C4-2B (cell line): ENCODE data around the gene TMEM86B.
"Not testable (repeated sequence)": the region's sequence is repeated elsewhere in the genome, so short reads cannot be mapped to it uniquely, and the experiment has no call there.

Experiments
- H3K27ac ChIP-seq: fragments of 450-650 bp; 2 replicates; pipeline ENCODE4 v1.5.1; 2017
- ZFX ChIP-seq: fragments of 450-650 bp; IDR thresholded peaks from 2 replicates; pipeline ENCODE4 v1.6.1; 2017
- TF ChIP-seq, protein P1 (sequence below): fragments of 450-650 bp; conservative IDR thresholded peaks from 2 replicates; pipeline ENCODE4 v1.5.1; 2017; ENCODE audit warnings: mild to moderate bottlenecking

Gene TMEM86B

GRCh38 chr19:55229145-55229788 lies 704 bp upstream of the TMEM86B start:
- TF ChIP-seq, protein P1, sequence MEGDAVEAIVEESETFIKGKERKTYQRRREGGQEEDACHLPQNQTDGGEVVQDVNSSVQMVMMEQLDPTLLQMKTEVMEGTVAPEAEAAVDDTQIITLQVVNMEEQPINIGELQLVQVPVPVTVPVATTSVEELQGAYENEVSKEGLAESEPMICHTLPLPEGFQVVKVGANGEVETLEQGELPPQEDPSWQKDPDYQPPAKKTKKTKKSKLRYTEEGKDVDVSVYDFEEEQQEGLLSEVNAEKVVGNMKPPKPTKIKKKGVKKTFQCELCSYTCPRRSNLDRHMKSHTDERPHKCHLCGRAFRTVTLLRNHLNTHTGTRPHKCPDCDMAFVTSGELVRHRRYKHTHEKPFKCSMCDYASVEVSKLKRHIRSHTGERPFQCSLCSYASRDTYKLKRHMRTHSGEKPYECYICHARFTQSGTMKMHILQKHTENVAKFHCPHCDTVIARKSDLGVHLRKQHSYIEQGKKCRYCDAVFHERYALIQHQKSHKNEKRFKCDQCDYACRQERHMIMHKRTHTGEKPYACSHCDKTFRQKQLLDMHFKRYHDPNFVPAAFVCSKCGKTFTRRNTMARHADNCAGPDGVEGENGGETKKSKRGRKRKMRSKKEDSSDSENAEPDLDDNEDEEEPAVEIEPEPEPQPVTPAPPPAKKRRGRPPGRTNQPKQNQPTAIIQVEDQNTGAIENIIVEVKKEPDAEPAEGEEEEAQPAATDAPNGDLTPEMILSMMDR: no peak
- TF ChIP-seq ZFX: no peak

DNA sequence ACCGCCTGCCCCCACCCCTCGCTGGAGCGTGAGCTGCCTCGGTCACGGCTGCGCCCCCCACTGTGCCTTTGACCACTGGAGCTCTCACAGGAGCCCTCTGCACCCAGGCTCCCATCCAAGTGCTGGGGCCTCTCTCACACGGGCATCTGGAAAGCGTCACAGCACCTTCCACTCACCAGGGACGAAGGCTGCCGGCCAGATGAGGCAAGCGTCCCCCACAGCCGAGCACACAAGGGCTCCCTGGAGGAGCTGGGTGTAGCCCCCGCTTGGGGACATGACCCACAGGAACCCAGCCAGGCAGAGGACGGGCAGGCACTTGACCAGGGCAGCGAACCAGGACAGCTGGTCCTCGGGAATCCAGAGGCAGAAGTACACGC lies 560 bp downstream of the TMEM86B start:
- TF ChIP-seq, protein P1: no peak
- TF ChIP-seq ZFX: no peak
- H3K27ac ChIP-seq: no peak overlapping the region

More at GRCh38 chr19:55229145-55229788, 704 bp upstream of the TMEM86B start:
- no peak overlapping the region for H3K27ac ChIP-seq

DNA sequence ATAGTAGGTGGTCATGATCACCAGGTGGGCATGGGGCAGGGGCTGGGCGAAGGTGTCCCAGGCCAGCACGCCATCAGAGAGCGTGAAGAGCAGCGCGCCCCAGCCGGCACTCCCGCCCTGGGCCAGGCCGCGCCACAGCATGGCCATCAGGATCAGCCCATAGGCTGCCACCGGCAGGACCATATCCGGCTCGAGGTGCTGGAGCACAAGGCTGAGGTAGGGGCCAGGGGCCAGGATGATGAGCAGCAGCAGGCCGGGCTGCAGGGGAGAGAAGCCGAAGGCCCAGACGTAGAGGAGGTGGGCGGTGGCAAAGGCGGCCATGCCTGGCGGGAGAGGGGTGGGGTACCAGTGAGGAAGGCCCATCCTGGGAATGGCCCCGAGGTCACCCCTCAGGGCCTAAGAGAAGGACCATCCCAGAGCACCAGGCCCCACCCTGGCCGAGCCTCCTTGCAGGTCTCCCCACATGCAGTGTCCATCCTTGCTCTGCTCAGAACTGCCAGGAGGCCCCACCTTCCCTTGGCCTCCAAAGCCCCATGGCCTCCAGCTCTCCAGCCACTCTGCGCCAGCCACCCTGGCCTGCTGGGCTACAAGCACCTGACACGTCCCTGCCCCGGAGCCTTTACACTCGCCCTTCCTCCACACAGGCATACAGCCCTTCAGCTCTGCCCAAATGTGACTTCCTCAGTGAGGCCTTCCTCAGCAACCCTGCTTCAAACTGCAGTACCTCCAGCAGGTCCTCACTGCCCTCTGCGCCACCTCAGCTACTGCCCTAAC lies 1.1 kb downstream of the TMEM86B start:
- TF ChIP-seq, protein P1: no peak
- TF ChIP-seq ZFX: no peak

GRCh38 chr19:55226788-55227187 lies 1.8 kb downstream of the TMEM86B start:
- TF ChIP-seq ZFX: no peak
- TF ChIP-seq, protein P1: no peak
- no peak overlapping the region for H3K27ac ChIP-seq

More for the DNA sequence above, 1.1 kb downstream of the TMEM86B start:
- no peak overlapping the region for H3K27ac ChIP-seq

- no peak overlapping the region for H3K27ac ChIP-seq
- TF ChIP-seq, protein P1: no peak
- TF ChIP-seq ZFX: no peak
Measured at GRCh38 chr19:55226273-55226672, 2.3 kb downstream of the TMEM86B start.

GRCh38 chr19:55225415-55225958 lies 3.1 kb downstream of the TMEM86B start:
- TF ChIP-seq, protein P1: no peak
- TF ChIP-seq ZFX: no peak
- H3K27ac ChIP-seq: no peak overlapping the region

GRCh38 chr19:55224679-55225414 lies 3.7 kb downstream of the TMEM86B start:
- H3K27ac ChIP-seq: not testable (repeated sequence)
